Stimulated activated CD8-positive, alpha-beta memory T cell treated with anti-CD3 and anti-CD28 coated beads, Interleukin-7, amount 100 ng/mL, for 1 hour (primary cell): ENCODE measurements around the gene SMPD2.

Experiments
- DNase-seq, 2 donors: peaks; one replicate each; pipeline ENCODE4 v3.0.0-alpha.2; 2020; ENCODE audit warnings: low read depth in 2 of 2

SMPD2 gene

GRCh38 chr6:109446541-109446940, 6.0 kb downstream of the SMPD2 start:
- no peak for DNase-seq

- DNase-seq: no peak
These were observed 6.6 kb downstream of the SMPD2 start for GRCh38 chr6:109447087-109447486.

- no peak for DNase-seq
These were observed 7.5 kb downstream of the SMPD2 start for GRCh38 chr6:109447878-109448555.

GRCh38 chr6:109448615-109449014, 8.1 kb downstream of the SMPD2 start:
- no peak for DNase-seq

- no peak for DNase-seq
These were observed 8.7 kb downstream of the SMPD2 start for GRCh38 chr6:109449064-109449794.

DNA sequence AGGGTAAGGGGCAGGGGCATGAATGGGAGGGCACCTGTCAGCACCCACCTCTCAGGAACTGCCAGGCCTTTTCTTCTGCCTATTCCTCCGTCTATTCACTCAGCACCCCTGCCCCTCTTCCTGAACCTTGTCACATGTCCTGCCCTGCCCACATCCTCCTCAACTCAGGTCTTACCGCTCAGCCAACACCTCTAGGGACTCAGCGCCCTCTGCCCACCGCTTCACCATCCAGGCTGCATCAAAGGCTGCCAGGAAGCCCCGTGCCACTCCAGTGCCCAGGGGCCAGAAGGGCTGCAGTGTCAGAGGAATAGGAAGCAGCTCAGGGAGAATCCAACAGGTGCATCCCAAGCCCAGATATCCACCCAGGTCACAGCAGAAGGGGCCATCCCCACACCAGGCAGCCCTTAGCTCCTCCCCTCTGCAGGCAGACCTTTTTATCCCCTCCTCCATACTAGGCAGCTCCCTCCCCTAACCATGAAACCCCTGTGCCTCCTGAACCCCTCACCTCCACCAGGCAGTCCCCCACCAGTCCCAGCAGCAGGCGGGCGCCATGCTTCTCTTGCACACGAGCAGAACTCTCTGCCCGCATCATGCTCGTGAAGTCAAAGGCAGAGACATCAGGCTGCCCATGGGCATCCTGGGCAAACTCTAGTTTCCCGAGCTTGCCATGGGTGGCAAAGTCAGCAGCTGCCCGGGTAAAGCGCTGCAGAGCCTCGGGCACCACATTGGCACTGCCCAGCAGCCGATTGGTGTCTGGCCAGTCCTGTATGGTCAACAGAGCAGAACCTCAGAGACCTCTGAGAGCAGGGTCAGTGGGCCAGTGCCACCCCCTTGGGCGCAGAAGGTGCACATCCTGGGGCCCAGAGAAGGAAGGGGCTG, 9.5 kb downstream of the SMPD2 start:
- DNase-seq: no peak

DNA sequence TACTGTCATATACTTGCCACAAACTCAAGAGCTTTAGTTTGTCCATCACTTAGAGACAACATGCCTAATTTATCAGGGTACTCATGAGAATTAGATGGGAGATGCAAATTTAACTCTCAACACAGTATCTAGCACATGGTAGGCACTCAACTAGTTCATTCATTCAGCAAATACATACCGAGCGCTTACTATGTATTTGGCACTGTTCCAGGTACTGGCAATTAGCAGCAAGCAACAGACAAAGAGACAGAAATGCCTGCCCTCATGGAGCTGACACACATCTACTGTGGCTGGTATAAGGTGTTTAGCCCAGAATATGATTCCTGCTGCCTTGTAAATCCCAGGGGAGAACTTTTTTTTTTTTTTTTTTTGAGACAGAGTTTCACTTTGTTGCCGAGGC, 10.3 kb downstream of the SMPD2 start:
- DNase-seq: no peak

DNA sequence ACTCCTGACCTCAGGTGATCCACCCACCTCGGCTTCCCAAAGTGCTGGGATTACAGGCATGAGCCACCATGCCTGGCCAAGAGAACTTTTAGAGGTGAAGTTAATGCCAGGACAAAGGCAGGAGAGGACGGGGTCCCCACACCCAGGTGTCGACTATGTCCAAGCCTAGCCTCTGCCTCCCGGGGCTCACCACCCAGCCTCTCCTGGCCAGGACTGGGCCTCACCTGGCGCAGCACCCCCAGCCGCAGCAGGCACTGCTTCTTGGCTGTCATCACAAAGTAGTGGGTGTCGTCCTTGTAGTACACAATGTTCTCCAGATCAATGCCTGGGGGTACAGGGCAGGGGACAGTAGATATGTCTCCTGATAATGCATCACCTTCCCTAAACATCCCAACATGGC, 10.9 kb downstream of the SMPD2 start:
- no peak for DNase-seq

DNA sequence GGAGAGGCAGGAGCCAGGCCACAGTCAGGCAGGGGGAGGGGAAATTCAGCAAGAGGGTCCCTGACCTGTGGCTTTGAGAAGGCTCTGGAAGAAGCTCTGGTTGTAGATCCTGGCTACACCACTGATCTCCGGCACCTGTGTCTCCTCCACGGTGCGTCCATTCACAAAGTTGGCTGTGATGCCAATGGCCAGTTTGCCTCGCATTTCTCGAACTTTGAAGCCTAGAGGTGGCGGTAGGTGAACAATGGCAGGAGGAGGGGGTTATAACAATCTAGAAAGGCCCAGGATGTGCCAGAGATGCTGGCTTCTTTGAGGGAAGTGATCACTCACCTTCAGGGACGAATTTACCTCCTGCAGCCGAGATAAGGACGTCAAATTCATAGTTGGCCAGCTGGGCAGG, 11.7 kb downstream of the SMPD2 start:
- no peak for DNase-seq

GRCh38 chr6:109453156-109453555, 12.6 kb downstream of the SMPD2 start:
- DNase-seq: no peak

DNA sequence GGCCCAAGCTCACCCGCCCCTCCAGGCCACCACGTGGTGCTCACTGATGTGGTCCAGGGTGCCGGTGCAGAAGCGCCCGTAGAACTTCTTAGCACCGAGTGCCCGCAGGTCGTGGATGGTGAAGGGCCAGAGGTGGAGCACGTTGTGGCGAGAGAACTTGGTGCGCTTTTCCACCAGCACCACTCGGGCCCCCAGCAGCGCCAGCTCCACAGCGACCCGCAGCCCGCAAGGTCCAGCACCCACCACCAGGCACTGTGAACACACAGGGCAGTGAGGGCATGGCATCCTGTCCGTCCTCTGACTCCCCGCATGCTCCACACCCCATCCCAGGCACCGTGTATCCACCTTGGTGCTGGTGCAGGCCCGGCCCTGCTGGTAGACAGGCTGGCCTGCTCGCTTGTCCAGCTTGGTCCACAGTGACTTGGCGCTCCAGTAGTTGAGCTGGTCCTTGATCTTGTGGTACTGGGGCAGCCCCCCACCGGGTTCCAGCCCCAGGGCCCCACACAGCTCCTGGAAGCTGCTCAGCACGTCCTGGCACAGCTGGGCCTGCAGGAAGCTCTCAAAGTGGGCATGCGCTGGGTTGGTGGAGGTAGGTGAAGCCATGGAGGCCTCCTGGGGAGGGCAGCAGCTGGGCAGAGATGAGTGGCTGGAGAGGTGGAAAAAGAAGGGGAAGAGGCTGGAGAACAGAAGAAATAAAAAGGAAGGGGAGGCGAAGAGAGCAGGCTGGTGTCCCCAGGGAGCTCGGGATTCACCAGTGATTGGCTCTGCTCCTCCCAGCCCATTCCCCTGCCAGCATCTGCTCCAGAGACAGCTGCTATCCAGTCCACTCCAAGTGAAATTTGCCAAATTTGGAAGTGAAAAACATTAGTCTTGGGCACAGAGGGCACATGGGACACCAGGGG, 13.3 kb downstream of the SMPD2 start:
- DNase-seq: no peak

- DNase-seq: peak; percentile 27 to 35
These were observed 14.2 kb downstream of the SMPD2 start for GRCh38 chr6:109454496-109455436.

DNA sequence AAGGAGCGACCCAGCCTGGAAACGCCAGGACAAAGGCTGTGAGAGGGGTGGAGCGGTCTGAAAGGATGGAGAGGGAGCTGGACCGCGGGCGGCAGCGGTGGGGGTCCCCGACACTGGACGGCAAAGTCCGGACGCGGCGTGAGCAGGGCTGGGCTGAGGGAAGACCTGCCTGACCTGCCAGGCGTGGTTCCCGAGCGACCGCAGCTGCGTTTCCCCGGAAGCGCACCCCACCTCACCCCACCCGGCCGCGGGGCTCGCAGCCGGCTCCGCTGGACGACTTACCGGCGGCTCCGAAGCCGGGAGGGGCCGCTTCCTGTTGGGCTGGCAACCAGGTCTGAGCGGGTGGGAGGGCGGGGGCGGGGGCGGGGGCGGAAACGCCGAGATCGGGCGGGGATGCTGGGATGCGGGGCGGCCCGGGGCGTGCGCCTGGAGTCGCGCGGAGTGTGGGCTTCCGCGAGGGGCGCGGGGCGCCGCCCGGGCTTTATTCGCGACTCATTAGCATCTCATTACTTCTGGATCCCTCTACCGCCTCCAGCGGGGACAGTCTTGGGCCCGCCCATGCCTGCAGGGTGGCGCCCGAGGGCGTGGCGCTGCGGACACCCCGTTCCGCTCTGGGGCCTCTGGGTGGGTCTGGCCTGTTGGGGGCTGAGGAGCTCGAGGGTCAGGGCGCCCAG, 15.1 kb downstream of the SMPD2 start, which contains the start of gene MICAL1:
Gene MICAL1, minus strand, starts transcription at position 336 of the 674 bp plus-strand sequence. CDS start 1,576 bp downstream, outside the sequence.
- peak; percentile 35 to 44 for DNase-seq

DNA sequence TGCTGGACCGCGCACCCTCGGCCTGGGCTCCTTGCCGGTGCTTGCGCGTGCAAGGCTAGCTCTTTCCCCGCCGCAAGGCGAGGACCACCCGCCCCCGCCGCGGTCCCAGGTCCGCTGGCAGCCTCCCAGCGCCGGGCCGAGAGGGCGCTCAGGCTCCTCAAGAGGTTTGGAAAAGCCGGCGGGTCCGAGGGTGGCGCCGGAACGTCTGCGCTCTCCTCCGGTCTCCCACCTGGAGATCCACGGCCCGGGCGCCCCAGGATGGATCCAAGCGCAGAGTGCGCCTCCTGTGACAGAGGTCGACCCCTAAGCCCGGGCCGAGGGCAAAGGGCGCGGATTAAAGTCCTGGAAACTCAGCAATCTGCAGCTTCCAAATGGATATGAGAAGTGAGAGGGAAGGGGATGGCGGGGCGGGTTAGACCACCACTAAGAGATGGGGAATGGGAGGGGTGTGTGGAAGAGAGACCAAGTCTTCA, 15.6 kb downstream of the SMPD2 start:
- DNase-seq: no peak

- no peak for DNase-seq
These were observed 16.4 kb downstream of the SMPD2 start for GRCh38 chr6:109456710-109457561.

DNA sequence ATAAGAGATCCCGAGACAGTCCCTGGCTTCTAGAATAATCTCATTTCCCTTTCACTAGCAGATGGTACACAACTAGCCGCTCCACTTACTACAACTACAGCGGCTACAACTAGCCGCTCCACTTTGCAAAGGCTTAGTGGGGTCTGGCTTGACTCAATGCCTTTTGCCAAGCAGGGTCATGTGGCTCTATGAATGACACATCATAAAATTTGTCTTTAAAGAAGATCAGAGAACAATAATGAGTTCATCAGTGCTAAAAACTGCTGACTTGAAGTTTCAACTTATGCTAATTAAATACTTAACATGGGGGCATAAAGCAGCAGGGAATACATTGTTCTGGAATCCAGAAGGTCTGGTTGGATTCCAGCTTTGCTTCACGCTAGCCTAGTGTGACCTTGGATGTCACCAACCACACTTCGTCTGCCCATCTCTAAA, 17.1 kb downstream of the SMPD2 start:
- DNase-seq: no peak

- DNase-seq: no peak
These were observed 18.4 kb downstream of the SMPD2 start for GRCh38 chr6:109458774-109459531.
